ENCODE measurements around the gene C19orf47.

DNA sequence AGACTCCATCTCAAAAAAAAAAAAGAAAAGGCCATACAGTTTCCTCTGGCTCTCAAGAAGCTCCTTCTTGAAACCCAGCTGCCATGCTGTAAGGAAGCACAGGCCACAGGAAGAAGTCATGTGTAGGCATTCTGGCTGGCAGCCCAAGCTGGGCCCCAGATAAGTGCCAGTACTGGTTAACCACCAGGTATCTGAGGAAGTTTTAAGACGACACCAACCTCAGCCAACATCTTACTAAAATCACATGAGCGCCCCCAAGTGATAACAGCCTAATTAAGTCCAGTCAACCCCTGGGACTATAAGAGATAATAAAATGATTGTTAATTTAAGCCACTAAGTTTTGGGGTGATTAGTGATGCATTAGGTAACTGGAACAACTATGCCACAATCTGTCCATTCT is 35.7 kb downstream of the C19orf47 start:
- TF ChIP-seq CEBPB (IDR thresholded peaks at IDR 0.05; ENCODE audit: low read depth) (no peak), EZH2 (IDR thresholded peaks at IDR 0.05) (no peak), CTCF (IDR thresholded peaks at IDR 0.05 in 2 of 3, conservative IDR thresholded peaks at IDR 0.05 in 1 of 3; ENCODE audit: borderline replicate concordance in 1 of 3, insufficient read depth in 1 of 3, low read depth in 2 of 3, low read length in 2 of 3) (no peak), RAD21 (IDR thresholded peaks at IDR 0.05; ENCODE audit: low read depth) (no peak; the same call in 1 of the 2 replicates), ELF1 (IDR thresholded peaks at IDR 0.05; ENCODE audit: borderline replicate concordance, low read depth) (no peak), POLR2AphosphoS5 (IDR thresholded peaks at IDR 0.05; ENCODE audit: low read depth, low read length) (no peak), EZH2phosphoT487 (IDR thresholded peaks at IDR 0.05; ENCODE audit: borderline replicate concordance) (no peak), FOSL1 (IDR thresholded peaks at IDR 0.05; ENCODE audit: low read depth) (no peak)
- TF ChIP-seq, protein P1, sequence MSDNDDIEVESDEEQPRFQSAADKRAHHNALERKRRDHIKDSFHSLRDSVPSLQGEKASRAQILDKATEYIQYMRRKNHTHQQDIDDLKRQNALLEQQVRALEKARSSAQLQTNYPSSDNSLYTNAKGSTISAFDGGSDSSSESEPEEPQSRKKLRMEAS (IDR thresholded peaks at IDR 0.05) = no peak
